Upper lobe of right lung (tissue), 1 donor: ENCODE data around the gene DLG2. TPM values are rescaled to one million over a fixed set of nuclear protein-coding genes. Genes with fewer than 3 reads are reported as not detected.

Experiments used
- ATAC-seq: fragments of 200-7000 bp; cut with Tn5 transposase; one replicate; pipeline ENCODE4 v1.9.1; 2020; ENCODE audit warnings: mild to moderate bottlenecking, moderate library complexity
- DNase-seq: peaks from one replicate; pipeline ENCODE4 v3.0.0-alpha.2; 2020
- H3K27ac ChIP-seq: fragments of 200-600 bp; one replicate; pipeline ENCODE4 v1.8.0; 2022
- H3K27me3 ChIP-seq: fragments of 200-600 bp; one replicate; pipeline ENCODE4 v1.8.0; 2022; ENCODE audit warnings: mild to moderate bottlenecking
- H3K36me3 ChIP-seq: fragments of 200-600 bp; one replicate; pipeline ENCODE4 v1.8.0; 2022
- H3K4me1 ChIP-seq: fragments of 200-600 bp; one replicate; pipeline ENCODE4 v1.8.0; 2022
- H3K4me3 ChIP-seq: fragments of 200-600 bp; one replicate; pipeline ENCODE4 v1.8.0; 2022; ENCODE audit warnings: mild to moderate bottlenecking
- H3K9me3 ChIP-seq: fragments of 200-600 bp; one replicate; pipeline ENCODE4 v1.8.0; 2022
- CTCF ChIP-seq: fragments of 200-600 bp; IDR thresholded peaks from one replicate; pipeline ENCODE4 v1.8.0; 2022; ENCODE audit warnings: antibody characterized with exemption
- intact Hi-C: fragments of 100-400 bp; cut with DNase I; formaldehyde crosslinking; loops from one replicate; pipeline ENCODE4 v1.11.0; 2022
- total RNA-seq: library from RNA; stranded (reverse); fragmentation: NEBNext Ultra II Directional; extraction: Animal tissue kit (Norgen Biotek cat#: 25700); gene quantifications from one replicate; pipeline ENCODE4 v1.2.1, GENCODE V29; 2021
- donor health status: DM: no; HTN: yes; CAD: no; lungs with severe emphysema.

The DLG2 gene
- total RNA-seq, 1 donor from 2014 or later: 9.7 TPM

- no peaks in the 10 kb centered on the region for H3K4me1 ChIP-seq
- intact Hi-C loops: no loop called here
- no peaks in the 10 kb centered on the region for H3K27me3 ChIP-seq
- no peak overlapping the region for H3K27ac ChIP-seq
- DNase-seq: no peak
- no peaks in the 10 kb centered on the region for H3K9me3 ChIP-seq
- no peak overlapping the region for H3K4me3 ChIP-seq
- no peak for ATAC-seq
- TF ChIP-seq CTCF: no peak
- no peaks in the 10 kb centered on the region for H3K36me3 ChIP-seq
These were observed 2153.4 kb downstream of the DLG2 start for GRCh38 chr11:83473743-83474142.

- intact Hi-C loops: no loop called here
- Histone ChIP-seq H3K36me3 (no peaks in the 10 kb centered on the region), H3K4me3 (no peak overlapping the region), H3K27me3 (no peaks in the 10 kb centered on the region), H3K9me3 (no peaks in the 10 kb centered on the region), H3K4me1 (no peaks in the 10 kb centered on the region), H3K27ac (no peak overlapping the region)
- ATAC-seq: no peak
- no peak for TF ChIP-seq CTCF
- no peak for DNase-seq
These were observed 2154.3 kb downstream of the DLG2 start for GRCh38 chr11:83472806-83473205.

- Histone ChIP-seq H3K27me3 (no peaks in the 10 kb centered on the region), H3K4me3 (no peak overlapping the region), H3K36me3 (no peaks in the 10 kb centered on the region), H3K4me1 (no peaks in the 10 kb centered on the region), H3K27ac (no peak overlapping the region), H3K9me3 (no peaks in the 10 kb centered on the region)
- ATAC-seq (no peak), DNase-seq (no peak)
- no peak for TF ChIP-seq CTCF
- intact Hi-C loops: no loop called here
These were observed 2155.1 kb downstream of the DLG2 start for GRCh38 chr11:83471831-83472727.

- Histone ChIP-seq H3K27me3 (no peaks in the 10 kb centered on the region), H3K4me1 (no peaks in the 10 kb centered on the region), H3K4me3 (no peak overlapping the region), H3K27ac (no peak overlapping the region), H3K36me3 (no peaks in the 10 kb centered on the region), H3K9me3 (no peaks in the 10 kb centered on the region)
- no peak for ATAC-seq
- intact Hi-C loops: no loop called here
- no peak for DNase-seq
- TF ChIP-seq CTCF: no peak
These were observed 2159.3 kb downstream of the DLG2 start for GRCh38 chr11:83467837-83468236.

- Histone ChIP-seq H3K9me3 (no peaks in the 10 kb centered on the region), H3K27ac (no peak overlapping the region), H3K27me3 (no peaks in the 10 kb centered on the region), H3K4me1 (no peaks in the 10 kb centered on the region), H3K4me3 (no peak overlapping the region), H3K36me3 (no peaks in the 10 kb centered on the region)
- no peak for TF ChIP-seq CTCF
- intact Hi-C loops: no loop called here
- DNase-seq (no peak), ATAC-seq (no peak)
These were observed 2162.8 kb downstream of the DLG2 start for GRCh38 chr11:83464160-83464944.
